ENCODE results near the gene PIP4K2A.
"Not testable (repeated sequence)": the region's sequence is repeated elsewhere in the genome, so short reads cannot be mapped to it uniquely, and the experiment has no call there.

Gene PIP4K2A

GRCh38 chr10:22719406-22720042 is 5.1 kb upstream of the PIP4K2A start:
- H3K9ac ChIP-seq (ENCODE audit: low read length), result no peak overlapping the region
- no peaks in the 10 kb centered on the region for H4K20me1 ChIP-seq (ENCODE audit: insufficient read depth, low read length)
- no peaks in the 10 kb centered on the region for H3K9me3 ChIP-seq (ENCODE audit: insufficient read depth, low read length)
- no peak overlapping the region for H2AFZ ChIP-seq (ENCODE audit: low read depth, low read length)
- H3K27me3 ChIP-seq (ENCODE audit: low read depth, low read length), result peaks cover 38% of the 10 kb centered on the region
- H3K27ac ChIP-seq (ENCODE audit: low read length), result no peak overlapping the region
- H3K79me2 ChIP-seq (ENCODE audit: low read length), result no peaks in the 10 kb centered on the region
- H3K4me3 ChIP-seq (ENCODE audit: low read length), result no peak overlapping the region
- peaks cover 32% of the 10 kb centered on the region for H3K4me1 ChIP-seq (ENCODE audit: low read length)
- H3K36me3 ChIP-seq (replicated peaks; ENCODE audit: low read depth, low read length), result no peaks in the 10 kb centered on the region
- TF ChIP-seq CTCF (IDR thresholded peaks at IDR 0.05; ENCODE audit: low read depth, low read length) (no peak), EZH2phosphoT487 (IDR thresholded peaks at IDR 0.05; ENCODE audit: low read depth) (no peak)
- no peak overlapping the region for H3K4me2 ChIP-seq (ENCODE audit: low read length)

GRCh38 chr10:22718659-22719058 is 4.3 kb upstream of the PIP4K2A start:
- not testable (repeated sequence) for H3K9ac ChIP-seq (ENCODE audit: low read length); H3K4me2 ChIP-seq (ENCODE audit: low read length); H3K27ac ChIP-seq (ENCODE audit: low read length); H3K9me3 ChIP-seq (ENCODE audit: insufficient read depth, low read length); H3K36me3 ChIP-seq (replicated peaks; ENCODE audit: low read depth, low read length); H4K20me1 ChIP-seq (ENCODE audit: insufficient read depth, low read length); H3K4me3 ChIP-seq (ENCODE audit: low read length); H3K79me2 ChIP-seq (ENCODE audit: low read length); H2AFZ ChIP-seq (ENCODE audit: low read depth, low read length)
- peaks cover 38% of the 10 kb centered on the region for H3K27me3 ChIP-seq (ENCODE audit: low read depth, low read length)
- H3K4me1 ChIP-seq (ENCODE audit: low read length), result peaks cover 23% of the 10 kb centered on the region

- no peak overlapping the region for H3K27ac ChIP-seq (ENCODE audit: low read length)
- no peak overlapping the region for H3K4me2 ChIP-seq (ENCODE audit: low read length)
- H2AFZ ChIP-seq (ENCODE audit: low read depth, low read length), result no peak overlapping the region
Observed at GRCh38 chr10:22717728-22718127, 3.4 kb upstream of the PIP4K2A start.

GRCh38 chr10:22716943-22717342 is 2.6 kb upstream of the PIP4K2A start:
- H3K79me2 ChIP-seq (ENCODE audit: low read length), result peaks cover 21% of the 10 kb centered on the region
- no peak for TF ChIP-seq EZH2phosphoT487 (IDR thresholded peaks at IDR 0.05; ENCODE audit: low read depth)
- no peak for TF ChIP-seq CTCF (IDR thresholded peaks at IDR 0.05; ENCODE audit: low read depth, low read length)
- H3K9ac ChIP-seq (ENCODE audit: low read length), result no peak overlapping the region
- H4K20me1 ChIP-seq (ENCODE audit: insufficient read depth, low read length), result peaks cover 11% of the 10 kb centered on the region
- no peak overlapping the region for H3K27ac ChIP-seq (ENCODE audit: low read length)
- no peak overlapping the region for H3K4me3 ChIP-seq (ENCODE audit: low read length)
- no peak overlapping the region for H3K4me2 ChIP-seq (ENCODE audit: low read length)
- peaks cover 18% of the 10 kb centered on the region for H3K4me1 ChIP-seq (ENCODE audit: low read length)
- H3K36me3 ChIP-seq (replicated peaks; ENCODE audit: low read depth, low read length), result no peaks in the 10 kb centered on the region
- H2AFZ ChIP-seq (ENCODE audit: low read depth, low read length), result no peak overlapping the region
- H3K27me3 ChIP-seq (ENCODE audit: low read depth, low read length), result peaks cover 39% of the 10 kb centered on the region
- H3K9me3 ChIP-seq (ENCODE audit: insufficient read depth, low read length), result no peaks in the 10 kb centered on the region

More at GRCh38 chr10:22717728-22718127, 3.4 kb upstream of the PIP4K2A start:
- Histone ChIP-seq H3K9ac (ENCODE audit: low read length) (no peak overlapping the region), H3K4me3 (ENCODE audit: low read length) (no peak overlapping the region), H3K36me3 (replicated peaks; ENCODE audit: low read depth, low read length) (no peaks in the 10 kb centered on the region), H3K4me1 (ENCODE audit: low read length) (peaks cover 15% of the 10 kb centered on the region), H3K27me3 (ENCODE audit: low read depth, low read length) (peaks cover 39% of the 10 kb centered on the region), H3K9me3 (ENCODE audit: insufficient read depth, low read length) (no peaks in the 10 kb centered on the region), H4K20me1 (ENCODE audit: insufficient read depth, low read length) (peaks cover 3% of the 10 kb centered on the region), H3K79me2 (ENCODE audit: low read length) (peaks cover 13% of the 10 kb centered on the region)
- TF ChIP-seq CTCF (IDR thresholded peaks at IDR 0.05; ENCODE audit: low read depth, low read length) (no peak), EZH2phosphoT487 (IDR thresholded peaks at IDR 0.05; ENCODE audit: low read depth) (no peak)
